Activated CD8-positive, alpha-beta memory T cell treated with anti-CD3 and anti-CD28 coated beads, Interleukin-2, amount 50 U/mL, for 48 hours (primary cell): ENCODE data around the gene RNF38.
"Not testable (repeated sequence)": the region's sequence is repeated elsewhere in the genome, so short reads cannot be mapped to it uniquely, and the experiment has no call there.

ENCODE experiments used
- DNase-seq: peaks from one replicate; pipeline ENCODE4 v3.0.0-alpha.2; 2020

The RNF38 gene

DNA sequence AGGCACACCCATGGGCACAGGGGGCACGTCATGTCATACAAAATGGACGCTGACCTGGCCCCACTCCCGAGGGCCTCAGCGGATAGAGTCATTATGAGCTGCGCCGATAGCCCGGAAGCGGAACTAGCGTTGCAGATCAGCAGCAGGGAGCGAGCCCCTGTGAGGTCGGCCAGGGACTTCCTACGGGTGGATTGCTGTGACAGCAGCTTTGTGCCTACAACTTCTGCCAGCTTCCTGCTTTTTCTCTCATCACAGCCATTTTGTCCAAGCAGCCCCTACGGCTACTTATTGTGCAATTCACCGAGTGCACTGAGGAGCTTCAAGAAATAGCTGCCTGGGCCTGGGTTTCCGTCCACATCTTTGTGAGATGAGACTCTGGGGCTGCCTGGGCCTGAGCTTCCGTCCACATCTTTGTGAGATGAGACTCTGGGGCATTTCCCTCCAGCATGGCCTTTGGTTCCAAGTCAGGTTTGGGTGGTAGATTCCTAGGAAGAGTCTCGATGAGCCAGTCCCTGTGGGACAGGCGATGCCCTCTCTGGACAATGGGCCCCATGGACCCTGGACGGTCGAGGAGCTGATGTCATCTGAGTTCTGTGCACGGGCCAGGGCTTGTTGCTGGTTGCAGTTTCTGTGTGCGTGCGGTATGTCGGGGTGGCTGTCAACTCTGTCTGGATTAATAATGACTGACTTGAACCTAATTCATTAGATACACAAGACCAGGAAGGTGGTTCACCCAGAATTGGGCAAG lies 74.8 kb downstream of the RNF38 start:
- no peak for DNase-seq

DNA sequence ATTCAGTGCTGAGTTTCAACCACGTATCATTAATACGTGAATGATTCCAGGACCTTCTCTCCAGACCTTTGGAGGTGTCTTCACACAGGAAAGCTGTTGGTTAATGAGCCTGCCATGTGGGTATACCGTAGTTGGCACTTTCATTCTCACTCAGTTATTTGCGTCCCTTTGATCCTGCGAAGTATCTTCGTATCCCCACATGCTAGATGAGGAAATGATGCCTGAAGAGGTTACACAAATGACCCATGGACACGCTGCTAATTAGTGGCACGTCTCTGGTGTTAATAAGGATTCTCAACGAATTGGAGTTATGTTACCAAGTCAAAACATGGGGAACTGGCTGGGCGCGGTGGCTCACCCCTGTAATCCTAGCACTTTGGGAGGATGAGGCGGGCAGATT lies 76.1 kb downstream of the RNF38 start:
- DNase-seq, result no peak

DNA sequence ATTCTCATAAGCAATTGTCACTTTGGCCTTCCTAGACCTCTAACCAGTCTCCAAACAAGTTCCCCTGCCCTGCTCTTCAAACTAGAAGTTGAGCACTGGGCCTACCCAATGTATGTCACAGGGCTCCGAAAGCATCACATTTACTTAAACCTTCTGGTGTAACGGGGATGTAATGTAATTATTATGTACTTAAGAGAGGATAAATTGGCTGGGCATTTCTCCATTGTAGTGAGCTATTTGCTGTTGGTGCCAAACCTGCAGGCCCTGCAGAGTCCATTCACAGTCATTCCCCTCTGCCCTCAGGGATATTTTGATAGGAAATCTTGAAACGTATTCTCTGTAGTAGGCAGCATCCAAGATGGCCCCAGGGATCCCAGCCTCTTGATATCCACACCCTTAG lies 77.6 kb downstream of the RNF38 start:
- no peak for DNase-seq

DNA sequence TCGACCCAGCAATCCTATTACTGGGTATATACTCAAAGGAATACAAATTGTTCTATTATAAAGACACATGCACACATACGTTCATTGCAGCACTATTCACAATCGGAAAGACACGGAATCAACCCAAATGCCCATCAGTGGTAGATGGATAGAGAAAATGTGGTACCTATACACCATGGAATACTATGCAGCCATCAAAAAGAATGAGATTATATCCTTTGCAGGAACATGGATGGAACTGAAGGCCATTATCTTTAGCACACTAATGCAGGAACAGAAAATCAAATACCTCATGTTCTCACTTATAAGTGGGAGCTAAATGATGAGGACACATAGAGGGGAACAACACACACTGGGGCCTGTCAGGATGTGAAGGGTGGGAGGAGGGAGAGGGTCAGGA lies 78.2 kb downstream of the RNF38 start:
- not testable (repeated sequence) for DNase-seq

DNA sequence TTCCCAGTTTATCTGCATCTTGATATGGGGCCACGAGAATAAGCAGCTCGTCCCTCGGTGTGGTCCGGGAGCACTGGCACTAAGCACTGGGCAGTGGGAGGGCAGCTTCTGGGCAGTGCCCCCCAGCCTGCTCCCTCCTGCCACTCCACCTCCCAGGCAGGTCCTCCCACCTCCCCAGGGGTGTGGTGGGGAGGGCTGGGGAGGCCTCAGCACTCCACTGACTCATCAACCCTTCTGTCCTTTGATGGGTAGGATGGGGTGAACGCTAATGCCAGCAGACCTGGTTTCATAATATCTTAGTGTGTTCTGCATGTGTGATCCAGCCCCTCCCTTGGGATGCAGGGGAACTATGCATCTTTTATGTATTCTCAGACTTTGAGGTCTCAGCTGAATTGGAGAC lies 79.6 kb downstream of the RNF38 start:
- DNase-seq, result no peak

DNA sequence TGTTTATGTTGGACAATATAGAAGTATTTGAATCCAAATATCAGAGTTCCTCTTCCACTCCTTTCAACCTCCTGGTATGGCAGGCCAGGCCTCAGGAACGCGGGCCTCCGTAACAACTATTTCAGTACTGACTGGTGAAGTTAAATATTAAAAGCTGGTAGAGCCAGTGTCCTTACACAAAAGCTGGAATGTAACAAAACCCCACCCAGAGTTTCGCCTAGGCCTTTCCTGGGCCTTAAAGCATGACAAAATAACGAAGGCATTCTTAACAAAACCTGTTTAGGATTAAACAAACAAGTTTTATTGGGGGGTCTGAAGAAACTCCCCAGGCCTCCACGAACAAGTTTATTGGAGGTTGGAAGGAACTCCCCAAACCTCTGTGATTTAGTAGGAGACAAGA lies 80.3 kb downstream of the RNF38 start:
- no peak for DNase-seq

DNA sequence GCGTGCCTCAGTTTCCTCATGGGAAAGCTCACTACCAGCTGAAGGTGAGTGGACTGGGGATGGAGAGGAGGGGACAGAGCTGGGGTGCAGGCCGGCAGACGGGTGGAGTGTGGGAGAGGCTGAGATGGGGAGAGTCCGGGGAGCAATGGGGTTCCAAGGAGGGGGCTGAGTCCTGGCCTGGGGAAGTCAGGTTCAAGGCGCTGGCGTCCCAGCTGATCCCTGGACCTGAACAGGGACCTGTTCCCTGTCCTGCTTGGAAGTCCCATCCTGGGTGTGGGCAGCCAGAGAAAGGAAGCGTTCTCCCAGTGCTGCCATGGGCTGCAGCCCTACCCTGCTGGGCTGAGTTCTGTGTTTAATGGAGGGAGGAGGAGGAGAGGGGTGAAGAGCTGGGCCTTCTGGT lies 80.9 kb downstream of the RNF38 start:
- DNase-seq, result no peak

DNA sequence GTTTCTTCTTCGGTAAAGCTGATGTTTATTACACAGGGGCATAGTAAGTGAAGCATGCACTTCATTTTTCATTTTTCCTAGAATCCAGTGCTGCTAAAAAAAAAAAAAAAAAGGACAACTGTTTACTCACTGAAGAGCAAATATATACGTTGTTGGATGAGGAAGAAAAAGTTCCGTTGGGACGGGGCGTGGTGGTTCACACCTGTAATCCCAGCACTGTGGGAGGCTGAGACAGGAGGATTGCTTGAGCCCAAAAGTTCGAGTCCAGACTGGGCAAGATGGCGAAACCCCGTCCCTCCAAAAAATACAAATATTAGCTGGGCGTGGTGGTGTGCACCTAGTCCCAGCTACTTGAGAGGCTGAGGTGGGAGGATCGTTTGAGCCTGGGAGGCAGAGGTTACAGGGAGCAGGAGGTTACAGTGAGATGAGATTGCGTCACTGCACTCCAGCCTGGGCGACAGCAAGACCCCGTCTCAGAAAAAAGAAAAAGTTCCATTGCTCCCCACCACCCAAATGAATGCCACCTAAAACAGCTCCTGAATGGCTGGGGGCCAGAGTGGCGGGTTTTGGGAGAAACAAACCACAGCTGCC lies 81.8 kb downstream of the RNF38 start:
- DNase-seq, result no peak

DNA sequence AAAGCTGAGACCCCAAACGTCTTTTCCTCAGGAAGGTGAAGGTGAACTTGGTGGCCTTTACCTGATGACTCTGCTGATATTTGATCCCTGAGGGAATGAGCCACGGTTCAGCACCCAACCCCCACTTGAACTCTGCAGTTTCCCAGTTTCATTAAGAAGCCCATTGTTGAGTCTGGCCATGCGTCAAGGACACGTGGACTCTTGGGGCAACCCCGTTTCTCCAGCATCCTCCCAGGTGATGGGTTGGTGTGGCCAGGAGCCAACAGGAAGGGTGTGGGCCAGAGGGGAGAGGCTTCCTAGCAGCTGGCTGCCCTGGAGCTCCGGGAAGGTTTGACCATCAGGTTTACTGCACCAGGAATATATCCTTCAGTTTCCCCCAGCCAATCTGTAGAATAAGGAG lies 82.3 kb downstream of the RNF38 start:
- DNase-seq, result no peak

DNA sequence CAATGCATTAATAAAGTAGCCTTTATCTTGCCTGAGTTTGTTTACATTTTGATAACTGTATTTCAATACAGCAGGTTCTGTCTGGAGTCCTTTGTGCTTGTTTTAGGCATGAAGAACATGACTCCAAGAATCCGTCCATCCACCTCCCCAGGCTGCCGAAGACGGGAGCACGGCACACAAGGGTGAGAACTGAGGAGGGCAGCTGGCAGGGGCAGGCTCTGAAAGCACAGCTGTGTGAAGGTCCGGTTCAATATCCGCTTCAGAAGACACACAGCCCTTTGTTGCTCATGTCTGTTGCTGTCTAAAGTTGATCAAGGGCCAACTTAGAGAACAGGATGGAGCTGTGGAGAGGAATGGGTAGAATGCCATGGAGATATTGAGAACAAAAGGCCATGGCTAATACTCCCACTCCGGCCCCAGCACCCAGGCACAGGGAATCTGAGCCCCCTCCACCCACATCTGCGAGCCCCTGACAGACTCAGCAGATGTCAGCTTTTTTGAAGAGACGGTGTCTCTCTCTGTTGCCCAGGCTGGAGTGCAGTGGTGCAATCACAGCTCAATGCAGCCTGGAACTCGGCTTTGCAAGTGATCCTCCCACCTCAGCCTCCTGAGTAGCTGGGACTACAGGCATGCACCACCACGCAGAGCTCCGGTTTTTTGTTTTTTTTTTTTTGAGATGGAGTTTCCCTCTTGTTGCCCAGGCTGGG lies 83.3 kb downstream of the RNF38 start:
- no peak for DNase-seq

DNA sequence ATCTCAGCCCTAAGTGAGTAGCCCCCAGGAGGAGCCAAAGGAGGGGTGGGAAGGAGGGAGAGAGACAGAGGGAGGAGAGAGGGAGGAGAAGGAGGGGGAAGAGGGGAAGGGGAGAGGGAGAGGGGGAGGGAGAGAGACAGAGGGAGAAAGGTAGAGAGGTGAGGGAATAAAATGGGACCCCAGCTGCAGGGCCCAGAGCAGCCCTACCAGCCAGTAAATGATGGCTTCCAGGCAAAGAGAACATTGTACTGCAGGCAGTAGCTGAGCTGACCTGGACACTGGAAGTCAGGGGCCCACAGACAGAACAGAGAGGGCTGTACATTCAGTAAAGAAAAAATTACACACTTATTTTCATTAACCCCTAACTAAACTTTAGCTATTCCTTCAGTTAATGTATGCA lies 84.0 kb downstream of the RNF38 start:
- no peak for DNase-seq

DNA sequence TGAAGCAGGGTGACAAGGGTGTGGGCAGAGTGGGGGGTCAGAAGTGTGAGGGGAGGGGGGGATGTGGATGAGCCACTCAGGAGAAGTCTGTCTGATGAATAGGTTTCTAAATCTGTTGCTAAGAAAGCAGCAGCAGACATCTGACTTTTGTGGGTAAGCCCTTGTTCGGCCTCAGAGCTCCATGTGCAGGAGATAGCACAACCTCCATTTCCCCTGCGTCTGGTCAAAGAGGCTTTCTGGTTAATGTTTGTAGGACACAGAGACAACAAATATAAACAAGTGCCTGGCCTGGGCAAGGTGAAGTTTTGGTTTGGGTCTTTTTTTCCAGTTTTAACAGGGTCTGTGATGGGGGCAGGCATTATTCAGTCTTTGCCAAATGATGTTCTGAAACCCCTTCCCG lies 84.8 kb downstream of the RNF38 start:
- DNase-seq, result no peak

DNA sequence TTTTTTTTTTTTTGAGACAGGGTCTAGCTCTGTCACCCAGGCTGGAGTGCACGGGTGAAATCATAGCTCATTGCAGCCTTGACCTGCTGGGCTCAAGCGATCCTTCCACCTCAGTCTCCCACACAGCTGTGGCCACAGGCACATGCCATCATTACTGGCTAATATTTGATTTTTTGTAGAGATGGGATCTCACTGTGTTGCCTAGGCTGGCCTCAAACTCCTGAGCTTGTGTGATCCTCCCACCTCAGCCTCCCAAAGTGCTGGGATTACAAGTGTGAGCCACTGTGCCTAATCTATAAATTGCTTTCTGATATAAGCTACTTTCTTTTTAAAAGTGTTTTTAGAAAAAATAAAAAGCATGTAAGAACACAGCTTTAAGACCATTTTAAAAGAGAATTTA lies 85.3 kb downstream of the RNF38 start:
- no peak for DNase-seq

DNA sequence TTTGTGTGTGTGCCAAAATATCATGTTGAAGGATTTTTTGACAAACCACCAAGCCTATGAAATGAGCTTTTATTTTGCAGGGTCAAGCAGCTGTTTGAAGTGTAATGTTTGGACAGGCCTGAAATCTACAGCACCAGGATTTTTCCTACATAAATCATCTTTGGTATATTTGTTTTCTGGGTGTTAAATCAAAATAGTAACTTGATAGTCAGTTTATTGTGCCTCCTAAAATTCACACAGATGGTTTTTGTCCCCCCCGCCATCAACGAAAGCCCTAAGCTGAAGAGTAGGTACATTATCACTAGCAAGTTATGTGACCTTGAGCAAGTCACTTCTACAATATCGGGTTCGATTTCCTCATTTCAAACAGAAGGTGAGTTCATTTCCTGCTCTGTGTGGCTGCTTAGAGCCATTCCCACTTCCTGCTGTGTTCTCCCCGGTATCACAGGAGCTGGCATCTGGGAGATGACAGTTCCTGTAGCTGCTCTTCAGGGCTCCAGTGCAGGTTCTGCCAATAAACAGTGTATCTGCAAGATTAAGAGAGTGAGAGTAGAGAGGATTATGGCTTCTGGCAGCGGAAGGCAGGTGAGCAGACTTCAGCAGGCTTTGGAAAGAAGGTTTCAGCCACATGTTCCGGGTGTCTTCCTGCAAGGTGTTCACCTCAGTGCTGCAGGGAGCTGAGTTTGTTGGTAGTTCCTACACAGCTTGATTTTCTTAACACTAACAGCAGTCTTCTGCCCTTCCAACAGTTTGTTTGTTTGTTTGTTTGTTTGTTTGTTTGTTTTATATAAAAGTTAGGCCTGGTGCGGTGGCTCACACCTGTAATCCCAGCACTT lies 93.4 kb downstream of the RNF38 start:
- no peak for DNase-seq

DNA sequence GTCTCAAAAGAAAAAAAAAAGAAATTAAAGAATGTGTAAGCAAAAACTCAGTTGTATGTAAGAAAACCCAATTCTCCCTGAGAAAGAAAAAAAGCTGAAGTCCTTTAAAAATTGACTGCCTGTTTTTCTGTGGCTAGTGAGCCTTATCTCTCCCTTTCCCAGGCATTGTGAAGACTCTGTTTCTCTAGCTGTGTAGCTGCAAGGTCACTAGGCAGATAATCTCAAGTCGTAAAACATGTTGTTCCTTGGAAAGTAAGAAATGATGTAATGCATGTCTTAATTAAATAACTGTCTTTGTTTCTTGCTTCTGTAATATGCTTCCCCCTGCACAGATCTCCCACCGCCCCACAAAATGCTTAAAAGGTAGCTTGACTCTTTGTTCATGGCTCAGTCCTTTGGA lies 95.7 kb downstream of the RNF38 start:
- DNase-seq, result not testable (repeated sequence)

DNA sequence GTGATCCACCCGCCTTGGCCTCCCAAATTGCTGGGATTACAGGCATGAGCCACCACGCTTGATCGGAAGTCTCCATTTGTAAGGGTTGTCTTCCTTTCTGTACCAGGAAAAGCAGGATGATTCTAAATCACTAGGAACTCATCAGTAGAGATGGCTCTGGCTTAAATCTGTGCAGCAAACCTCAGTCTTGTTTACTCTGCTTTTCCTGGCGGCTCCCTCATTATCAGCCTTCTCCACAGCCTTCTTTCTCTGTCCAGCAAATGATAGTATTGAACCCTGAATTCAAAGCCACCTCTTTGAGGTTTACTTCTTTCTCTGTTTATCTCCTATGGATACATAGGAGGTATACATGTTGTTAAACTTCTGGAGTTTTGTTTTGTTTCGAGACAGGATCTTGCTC lies 98.8 kb downstream of the RNF38 start:
- DNase-seq, result no peak

DNA sequence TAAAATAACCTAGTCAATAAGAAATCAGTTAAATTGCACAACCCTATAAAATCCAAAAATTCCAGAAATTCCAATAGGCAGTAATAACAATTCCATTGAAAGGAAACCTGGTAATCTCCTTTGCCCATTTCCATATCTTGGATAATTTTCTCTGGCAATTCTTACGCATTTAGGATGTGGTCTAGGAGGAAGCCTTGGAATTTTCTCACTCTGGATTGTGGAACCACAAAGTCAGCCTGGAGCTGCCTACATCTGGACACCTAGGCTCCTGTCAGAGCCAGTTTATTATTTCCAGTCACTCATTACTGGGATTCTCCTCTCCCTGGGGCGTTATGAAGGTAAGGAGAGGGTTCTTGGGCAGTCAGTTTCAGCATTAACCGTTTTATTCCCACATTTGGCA lies 101.5 kb downstream of the RNF38 start:
- DNase-seq, result no peak

DNA sequence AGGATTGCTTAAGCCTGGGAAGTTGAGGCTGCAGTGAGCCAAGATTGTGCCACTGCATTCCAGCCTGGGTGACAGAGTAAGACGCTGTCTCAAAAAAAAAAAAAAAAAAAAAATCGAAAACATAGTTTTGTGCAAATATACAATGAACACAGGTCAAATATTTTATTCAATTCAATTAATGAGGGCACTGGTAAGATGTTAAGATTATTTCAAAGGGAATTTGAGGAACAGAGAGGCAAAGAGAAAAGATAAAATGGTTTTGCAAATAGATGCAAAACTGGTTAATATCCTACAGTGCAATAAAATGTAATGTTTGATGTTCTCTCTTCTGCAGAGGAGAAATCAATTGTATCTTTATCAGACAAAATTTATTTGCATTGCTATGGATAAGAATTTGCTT lies 102.3 kb downstream of the RNF38 start:
- DNase-seq, result no peak

DNA sequence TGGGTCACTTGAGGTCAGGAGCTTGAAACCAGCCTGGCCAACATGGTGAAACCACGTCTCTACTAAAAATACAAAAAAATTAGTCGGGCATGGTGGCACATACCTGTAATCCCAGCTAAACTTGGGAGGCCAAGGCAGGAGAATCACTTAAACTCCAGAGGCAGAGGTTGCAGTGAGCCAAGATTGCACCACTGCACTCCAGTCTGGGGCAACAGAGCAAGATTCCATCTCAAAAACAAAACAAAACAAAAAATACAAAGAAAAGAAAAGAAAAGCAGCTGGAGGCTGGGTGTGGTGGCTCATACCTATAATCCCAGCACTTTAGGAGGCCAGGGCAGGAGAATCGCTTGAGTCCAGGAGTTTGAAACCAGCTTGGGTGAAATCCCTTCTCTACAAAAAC lies 105.1 kb downstream of the RNF38 start:
- DNase-seq, result not testable (repeated sequence)

DNA sequence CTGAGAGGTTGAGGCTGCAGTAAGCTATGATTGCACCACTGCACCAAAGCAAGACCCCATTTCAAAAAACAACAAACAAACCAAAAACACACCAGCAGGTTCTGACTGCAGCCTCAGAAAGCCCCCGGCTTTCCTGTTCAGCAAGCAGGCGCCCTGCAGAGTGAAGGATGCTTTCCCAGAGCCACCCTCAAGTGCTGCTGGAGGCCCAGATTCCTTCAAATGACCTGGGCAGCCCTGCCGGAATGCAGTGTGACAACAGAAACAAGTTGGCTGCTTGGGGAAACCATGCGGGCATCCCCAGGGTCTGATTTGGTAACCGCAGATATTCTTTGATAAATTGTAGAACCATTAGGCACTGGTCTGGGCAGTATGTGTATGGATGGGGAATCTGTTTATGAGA lies 106.2 kb downstream of the RNF38 start:
- DNase-seq, result no peak

DNA sequence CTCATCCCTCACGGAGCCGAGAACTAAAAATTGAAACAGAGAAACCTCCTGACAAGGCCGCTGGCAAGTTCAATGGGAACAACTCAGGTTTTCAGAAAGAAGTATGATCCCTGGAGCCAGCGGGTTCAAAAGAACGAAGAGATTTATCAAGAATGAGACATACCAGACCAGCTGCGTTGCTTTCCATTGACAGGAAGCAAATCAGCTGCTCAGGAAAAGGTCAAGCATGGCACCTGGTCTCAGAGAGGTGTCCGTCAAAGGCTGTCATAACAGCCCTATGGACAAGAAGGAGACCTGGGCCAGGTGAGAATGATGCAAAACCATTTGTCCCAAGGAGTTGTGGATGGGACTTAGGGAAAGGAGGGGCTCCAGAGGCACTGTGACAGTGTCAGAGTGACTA lies 106.9 kb downstream of the RNF38 start:
- no peak for DNase-seq

DNA sequence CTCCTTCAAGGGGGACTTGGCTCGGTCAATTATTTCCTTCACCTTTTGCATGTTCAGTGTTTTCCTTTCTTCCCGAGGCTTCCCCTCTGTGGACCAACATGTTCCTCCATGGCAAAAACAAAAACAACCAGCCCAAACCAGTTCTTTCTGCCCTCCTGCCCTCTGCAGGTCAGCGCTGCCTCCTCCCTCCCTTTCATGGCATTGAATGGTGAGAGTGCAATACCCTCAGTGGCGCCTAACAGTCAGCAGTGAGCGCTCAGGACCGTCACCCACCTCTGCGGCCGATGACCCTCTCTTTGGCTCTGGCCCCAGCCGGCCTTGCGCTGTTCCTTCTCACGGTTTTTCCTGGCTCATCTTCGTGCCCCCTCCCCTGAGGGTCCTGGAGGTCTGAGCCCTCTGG lies 107.4 kb downstream of the RNF38 start:
- no peak for DNase-seq

DNA sequence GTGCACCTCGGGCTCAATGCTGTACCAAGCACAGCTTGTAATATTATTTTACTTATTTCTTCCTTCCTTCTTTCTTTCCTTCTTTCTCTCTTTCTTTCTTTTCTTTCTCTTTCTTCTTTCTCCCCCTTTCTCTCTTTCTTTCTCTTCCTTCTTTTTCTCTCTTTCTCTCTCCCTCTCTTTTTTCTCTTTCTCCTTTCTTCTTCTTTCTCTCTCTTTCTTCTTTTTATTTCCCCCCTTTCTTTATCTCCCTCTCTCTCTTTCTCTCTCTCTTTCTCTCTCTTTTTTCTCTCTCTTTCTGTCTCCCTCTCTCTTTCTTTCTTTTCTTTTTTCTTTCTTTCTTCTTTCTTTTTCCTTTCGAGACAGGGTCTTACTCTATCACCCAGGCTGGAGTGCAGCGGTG lies 109.1 kb downstream of the RNF38 start:
- DNase-seq, result no peak
